Spleen (tissue), 11 donors: ENCODE data around the gene FN3KRP. TPM values are rescaled to one million over a fixed set of nuclear protein-coding genes. Genes with fewer than 3 reads are reported as not detected.

Experiments
- DNase-seq: peaks from one replicate; pipeline ENCODE4 v3.0.0-alpha.2; 2020
- H3K27ac ChIP-seq, 8 donors: fragments of 200-600 bp; sonication (generic) in 7 of 8; 1 replicate in 4 of 8; 2 replicates in 4 of 8; pipeline versions ENCODE4 v1.5.0 to v1.8.0; 2016 to 2021; ENCODE audit warnings: inconsistent platforms in 4 of 8, mild to moderate bottlenecking in 4 of 8, moderate library complexity in 1 of 8
- H3K27me3 ChIP-seq, 7 donors: fragments of 200-600 bp; sonication (generic) in 6 of 7; replicated peaks in 1 of 7; 1 replicate in 4 of 7; 2 replicates in 3 of 7; pipeline versions ENCODE4 v1.5.0 to v1.8.0; 2016 to 2021; ENCODE audit warnings: inconsistent platforms in 3 of 7, mild to moderate bottlenecking in 1 of 7
- H3K36me3 ChIP-seq, 6 donors: fragments of 200-600 bp; sonication (generic) in 5 of 6; 1 replicate in 4 of 6; 2 replicates in 2 of 6; pipeline versions ENCODE4 v1.5.0 to v1.8.0; 2016 to 2021; ENCODE audit warnings: inconsistent platforms in 2 of 6
- H3K4me1 ChIP-seq, 6 donors: fragments of 200-600 bp; sonication (generic) in 5 of 6; 1 replicate in 3 of 6; 2 replicates in 3 of 6; pipeline versions ENCODE4 v1.5.0 to v1.8.0; 2016 to 2021; ENCODE audit warnings: inconsistent platforms in 3 of 6
- H3K4me3 ChIP-seq, 8 donors: fragments of 200-600 bp; sonication (generic) in 7 of 8; 1 replicate in 4 of 8; 2 replicates in 4 of 8; pipeline versions ENCODE4 v1.5.0 to v1.8.0; 2016 to 2021; ENCODE audit warnings: inconsistent platforms in 4 of 8, mild to moderate bottlenecking in 4 of 8, moderate library complexity in 2 of 8
- H3K9me3 ChIP-seq, 8 donors: fragments of 200-600 bp; sonication (generic) in 7 of 8; 1 replicate in 4 of 8; 2 replicates in 4 of 8; pipeline versions ENCODE4 v1.5.0 to v1.8.0; 2016 to 2021; ENCODE audit warnings: inconsistent platforms in 4 of 8
- CTCF ChIP-seq, 11 experiments: fragments of 200-600 bp in 7 of 11; fragments of 450-650 bp in 4 of 11; sonication (generic) in 4 of 11; IDR thresholded peaks in 8 of 11; conservative IDR thresholded peaks in 3 of 11; 1 replicate in 7 of 11; 2 replicates in 4 of 11; pipeline versions ENCODE4 v1.4.0 to v1.8.0; 2016 to 2021; ENCODE audit warnings: antibody characterized with exemption in 11 of 11, inconsistent platforms in 4 of 11, mild to moderate bottlenecking in 1 of 11
- POLR2A ChIP-seq, 3 donors: fragments of 450-650 bp; IDR thresholded peaks; one replicate each; pipeline ENCODE4 v1.5.1; 2017; ENCODE audit warnings: antibody characterized with exemption in 3 of 3, mild to moderate bottlenecking in 1 of 3
- POLR2AphosphoS5 ChIP-seq, 3 donors: sonication (generic); formaldehyde crosslinking; IDR thresholded peaks; one replicate each; pipeline ENCODE4 v1.5.1; 2017; ENCODE audit warnings: antibody characterized with exemption in 3 of 3
- WGBS, 5 donors: extraction: QIAGEN DNeasy Blood & Tissue Kit in 3 of 5; methylation state at CpG; one replicate each; pipeline versions ENCODE4 v1.1.5 to v1.1.7; 2013 to 2018; 5-methylcytosine and 5-hydroxymethylcytosine counted together
- intact Hi-C: fragments of 100-400 bp; cut with DNase I; formaldehyde crosslinking; loops from one replicate; pipeline ENCODE4 v1.15.0; 2023; ENCODE audit warnings: low total_unique reads
- polyA plus RNA-seq, 3 donors: library from polyadenylated mRNA; stranded (reverse); fragments of 200-250 nt; gene quantifications; one replicate each; pipeline ENCODE4 v1.2.1, GENCODE V29; 2013
- total RNA-seq, 7 donors: library from RNA; depleted of rRNA in 3 of 7; stranded (reverse); fragments of >200 nt in 3 of 7; fragmentation: NEBNext Ultra II Directional in 4 of 7; extraction: Animal tissue kit (Norgen Biotek cat#: 25700) in 4 of 7; gene quantifications; one replicate each; pipeline versions ENCODE4 v1.1.0 to v1.2.1, GENCODE V29; 2016 to 2021
- donor health status: healthy with polysubstance abuse.
- donor health status: DM: no; HTN: no; CAD: no; lungs with moderate emphysema.
- donor health status: DM: no; HTN: no; CAD: no.
- donor health status: Bipolar disorder and iron deficiency.
- donor health status: healthy.
- donor health status: DM: no; HTN: no; CAD: no.
- donor health status: DM: yes; HTN: yes; CAD: no.

FN3KRP gene
- total and polyA plus RNA-seq, 10 donors = 16.3 to 35.1 (median 24.8) TPM

GRCh38 chr17:82685291-82685690 is 31.2 kb upstream of the FN3KRP start:
- no peaks in the 10 kb centered on the region for H3K27me3 ChIP-seq
- intact Hi-C loops = no loop called here
- H3K36me3 ChIP-seq = no peaks in the 10 kb centered on the region
- no peak for DNase-seq
- H3K4me3 ChIP-seq = no peak overlapping the region
- no peaks in the 10 kb centered on the region for H3K4me1 ChIP-seq
- TF ChIP-seq POLR2AphosphoS5 (IDR thresholded peaks at IDR 0.05) = no peak
- no peak for TF ChIP-seq CTCF (IDR thresholded peaks at IDR 0.05 in 8 of 11, conservative IDR thresholded peaks at IDR 0.05 in 3 of 11)
- no peak for TF ChIP-seq POLR2A (IDR thresholded peaks at IDR 0.05)
- peaks cover 0 to 21% (median 16%) of the 10 kb centered on the region in 8 donors for H3K9me3 ChIP-seq
- no peak overlapping the region for H3K27ac ChIP-seq
- WGBS, 5 donors = 92 to 95% (median 94%) methylated on average over 12 of the region's 12 CpGs

- no peaks in the 10 kb centered on the region for H3K36me3 ChIP-seq
- intact Hi-C loops = no loop called here
- no peak overlapping the region for H3K27ac ChIP-seq
- H3K27me3 ChIP-seq = no peaks in the 10 kb centered on the region
- H3K4me1 ChIP-seq = no peaks in the 10 kb centered on the region
- peaks cover 0 to 12% (median 8%) of the 10 kb centered on the region in 8 donors for H3K9me3 ChIP-seq
- TF ChIP-seq POLR2A (IDR thresholded peaks at IDR 0.05) (no peak), POLR2AphosphoS5 (IDR thresholded peaks at IDR 0.05) (no peak), CTCF (IDR thresholded peaks at IDR 0.05 in 8 of 11, conservative IDR thresholded peaks at IDR 0.05 in 3 of 11) (no peak)
- no peak overlapping the region for H3K4me3 ChIP-seq
- DNase-seq = no peak
- 88 to 96% (median 93%) methylated on average over 18 to 19 of the region's 19 CpGs for WGBS, 5 donors
Measured at GRCh38 chr17:82686366-82687324, 29.9 kb upstream of the FN3KRP start.

GRCh38 chr17:82687375-82687861 is 29.1 kb upstream of the FN3KRP start:
- Histone ChIP-seq H3K27ac (no peak overlapping the region), H3K27me3 (no peaks in the 10 kb centered on the region), H3K4me1 (no peaks in the 10 kb centered on the region), H3K4me3 (no peak overlapping the region), H3K36me3 (no peaks in the 10 kb centered on the region), H3K9me3 (peaks cover 0 to 5% (median under 1%) of the 10 kb centered on the region in 8 donors)
- no peak for DNase-seq
- WGBS, 5 donors = 79 to 94% (median 83%) methylated on average over 10 of the region's 10 CpGs
- intact Hi-C loops = no loop called here
- TF ChIP-seq POLR2A (IDR thresholded peaks at IDR 0.05) (no peak), POLR2AphosphoS5 (IDR thresholded peaks at IDR 0.05) (no peak), CTCF (IDR thresholded peaks at IDR 0.05 in 8 of 11, conservative IDR thresholded peaks at IDR 0.05 in 3 of 11) (no peak)

- no peak for TF ChIP-seq CTCF (IDR thresholded peaks at IDR 0.05 in 8 of 11, conservative IDR thresholded peaks at IDR 0.05 in 3 of 11)
- TF ChIP-seq POLR2AphosphoS5 (IDR thresholded peaks at IDR 0.05) = no peak
- no peak for TF ChIP-seq POLR2A (IDR thresholded peaks at IDR 0.05)
- 88 to 96% (median 94%) methylated on average over 9 of the region's 9 CpGs for WGBS, 5 donors
- H3K9me3 ChIP-seq = peaks cover 0 to under 1% (median 0%) of the 10 kb centered on the region in 8 donors
Measured at GRCh38 chr17:82687871-82688270, 28.6 kb upstream of the FN3KRP start.

More at GRCh38 chr17:82687871-82688270, 28.6 kb upstream of the FN3KRP start:
- intact Hi-C loops = no loop called here
- no peak for DNase-seq
- Histone ChIP-seq H3K27me3 (no peaks in the 10 kb centered on the region), H3K4me3 (no peak overlapping the region), H3K27ac (no peak overlapping the region), H3K4me1 (no peaks in the 10 kb centered on the region), H3K36me3 (no peaks in the 10 kb centered on the region)
